GM19324 (cell line): ENCODE data around the gene TAF6.

Experiments used
- ATAC-seq: cut with Tn5 transposase; IDR thresholded peaks from one replicate; pipeline ENCODE4 v1.9.1; 2021; ENCODE audit warnings: mild to moderate bottlenecking, moderate library complexity; ENCODE audit not compliant: unreplicated experiment, low FRiP score

Gene TAF6

GRCh38 chr7:100075418-100075817 is 43.7 kb downstream of the TAF6 start:
- no peak for ATAC-seq

- ATAC-seq = no peak
Observed at GRCh38 chr7:100074841-100075240, 44.3 kb downstream of the TAF6 start.

- no peak for ATAC-seq
Observed at GRCh38 chr7:100072462-100072861, 46.7 kb downstream of the TAF6 start.

- ATAC-seq = no peak
Observed at GRCh38 chr7:100071018-100071723, 48.0 kb downstream of the TAF6 start.

DNA sequence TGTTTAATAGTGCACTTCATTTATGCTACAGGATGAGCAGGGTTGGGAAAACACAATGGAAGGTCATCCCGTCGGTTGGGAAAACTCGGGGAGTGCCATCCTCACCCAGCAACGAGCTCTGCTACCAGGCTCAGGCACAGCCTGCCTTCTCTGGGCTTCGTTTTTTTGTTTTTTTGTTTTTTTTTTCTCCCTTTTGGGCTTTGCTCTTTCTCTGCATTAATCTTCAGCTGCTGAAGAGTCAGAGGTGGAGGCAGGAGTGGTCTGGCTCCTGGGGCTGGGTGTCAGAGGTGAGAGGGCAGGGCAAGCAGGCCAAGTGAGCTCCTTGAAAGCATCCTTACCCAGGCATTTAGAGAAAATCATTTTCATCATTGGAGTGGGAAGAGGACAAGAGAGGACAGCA is 49.2 kb downstream of the TAF6 start:
- ATAC-seq = no peak

DNA sequence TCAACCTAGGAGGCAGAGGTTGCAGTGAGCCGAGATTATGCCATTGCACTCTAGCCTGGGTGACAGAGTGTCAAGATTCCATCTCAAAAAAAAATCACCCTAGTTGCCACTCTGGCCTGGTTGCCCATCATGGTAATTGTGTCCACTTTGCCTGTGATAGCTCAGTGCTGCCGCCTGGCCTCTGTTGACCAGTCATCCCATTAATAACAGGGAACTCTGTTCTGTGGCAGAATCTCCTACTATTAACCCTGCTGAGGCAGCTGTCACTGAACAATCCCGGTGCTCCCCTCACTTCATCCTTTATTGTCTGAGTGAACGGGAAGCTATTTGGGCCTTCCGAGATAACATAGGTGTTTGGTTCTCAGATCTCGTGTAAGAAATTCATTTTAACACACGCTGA is 52.2 kb downstream of the TAF6 start:
- no peak for ATAC-seq

DNA sequence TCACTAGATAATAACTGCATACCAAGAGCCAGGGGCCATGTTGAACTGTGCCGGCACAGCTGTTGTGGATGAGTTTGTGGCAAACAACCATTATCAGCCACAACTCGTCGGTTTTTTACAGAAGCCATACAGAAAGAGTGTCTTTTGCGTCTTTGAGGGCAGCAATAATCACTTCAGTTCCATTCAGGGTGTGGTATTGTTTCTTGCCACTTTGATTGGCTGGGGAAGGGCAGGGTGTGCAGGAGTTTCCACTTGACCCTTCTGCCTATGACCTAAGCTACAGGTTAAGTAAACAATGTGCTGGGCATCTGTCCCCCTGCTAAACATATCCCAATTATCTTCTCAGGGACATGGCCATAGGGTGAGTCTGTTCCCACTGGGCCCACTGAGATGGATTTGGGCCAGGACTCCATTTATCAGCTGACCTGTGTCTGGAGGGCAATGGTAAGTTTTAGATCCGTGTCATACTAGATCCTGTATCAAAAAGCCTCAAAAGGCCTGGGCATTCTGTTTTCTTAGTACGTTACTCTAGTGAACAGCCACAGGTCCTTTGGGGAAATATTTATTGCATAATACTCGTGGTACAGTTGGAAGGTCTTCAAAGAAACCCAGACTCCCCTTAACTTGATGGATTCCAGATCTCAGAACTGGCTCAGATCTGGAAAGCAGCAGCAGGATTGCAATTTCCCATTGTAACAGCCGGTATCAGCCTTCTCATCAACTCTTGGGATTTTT is 53.5 kb downstream of the TAF6 start:
- ATAC-seq = no peak

- no peak for ATAC-seq
Observed at GRCh38 chr7:100064162-100064561, 55.0 kb downstream of the TAF6 start.

DNA sequence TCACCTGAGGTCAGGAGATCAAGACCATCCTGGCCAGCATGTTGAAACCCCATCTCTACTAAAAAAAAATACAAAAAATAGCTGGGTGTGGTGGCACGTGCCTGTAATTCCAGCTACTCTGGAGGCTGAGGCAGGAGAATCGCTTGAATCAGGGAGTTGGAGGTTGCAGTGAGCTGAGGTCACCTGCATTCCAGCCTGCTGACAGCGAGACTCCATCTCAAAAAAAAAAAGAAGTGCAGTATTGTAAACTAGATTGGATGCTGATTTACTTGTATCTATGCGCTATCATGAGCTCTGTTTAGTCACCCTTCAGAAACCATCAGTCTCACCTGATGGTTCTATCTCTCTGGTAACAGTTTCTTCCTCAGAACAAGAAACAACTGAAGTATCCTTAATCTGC is 55.8 kb downstream of the TAF6 start:
- ATAC-seq = no peak

GRCh38 chr7:100061518-100062193 is 57.5 kb downstream of the TAF6 start:
- ATAC-seq = no peak

DNA sequence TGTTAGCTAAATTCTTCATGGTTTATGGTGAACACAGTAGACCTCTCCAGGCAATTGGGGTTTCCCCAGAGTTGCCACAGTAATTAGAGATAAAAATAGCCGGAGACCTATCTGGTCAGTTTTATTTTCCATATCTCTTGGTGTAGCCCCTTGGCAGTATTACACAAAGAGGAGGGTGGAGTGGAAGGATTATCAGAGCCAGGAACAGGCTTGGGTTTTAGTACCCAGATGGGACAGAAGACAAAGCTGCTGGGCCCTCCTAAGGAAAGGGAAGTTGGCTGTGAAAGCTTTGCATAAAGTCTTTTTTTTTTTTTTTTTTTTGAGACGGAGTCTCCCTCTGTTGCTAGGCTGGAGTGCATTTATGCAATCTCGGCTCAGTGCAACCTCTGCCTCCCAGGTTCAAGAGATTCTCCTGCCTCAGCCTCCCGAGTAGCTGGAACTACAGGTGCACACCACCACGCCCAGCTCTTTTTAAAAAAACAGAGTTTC is 59.9 kb downstream of the TAF6 start:
- no peak for ATAC-seq
